NOMO-1 treated with dmso at 0.1 percent for 144 hours (cell line): ENCODE measurements around the gene KCNK6.

ENCODE experiments used
- DNase-seq: peaks from one replicate; lab custom pipeline; 2025; ENCODE audit not compliant: unreplicated experiment; lab: John Stamatoyannopoulos, UW

KCNK6 gene

GRCh38 chr19:38319421-38320258 is at the start of gene KCNK6:
TSS of gene KCNK6 (plus strand) at chr19:38319845. CDS start at chr19:38319951, 106 bp downstream.
- no peak for DNase-seq

- DNase-seq, result no peak
Measured at GRCh38 chr19:38270587-38271167, 49.0 kb upstream of the KCNK6 start.

- no peak for DNase-seq
Measured at GRCh38 chr19:38273499-38273898, 46.1 kb upstream of the KCNK6 start.

- no peak for DNase-seq
Measured at GRCh38 chr19:38274739-38275138, 44.9 kb upstream of the KCNK6 start.

- no peak for DNase-seq
Measured at GRCh38 chr19:38276942-38277517, 42.6 kb upstream of the KCNK6 start.

GRCh38 chr19:38277549-38277948 is 42.1 kb upstream of the KCNK6 start:
- no peak for DNase-seq

- DNase-seq, result no peak
Measured at GRCh38 chr19:38277969-38278680, 41.5 kb upstream of the KCNK6 start.

- DNase-seq, result no peak
Measured at GRCh38 chr19:38278751-38279150, 40.9 kb upstream of the KCNK6 start.

- DNase-seq, result no peak
Measured at GRCh38 chr19:38280030-38280921, 39.4 kb upstream of the KCNK6 start.

- DNase-seq, result no peak
Measured at GRCh38 chr19:38281811-38282566, 37.7 kb upstream of the KCNK6 start.

GRCh38 chr19:38283271-38283670 is 36.4 kb upstream of the KCNK6 start:
- DNase-seq, result no peak

- DNase-seq, result peak; percentile 22
Measured at GRCh38 chr19:38284422-38284821, 35.2 kb upstream of the KCNK6 start.

GRCh38 chr19:38285567-38285966 is 34.1 kb upstream of the KCNK6 start:
- DNase-seq, result no peak

GRCh38 chr19:38287604-38288003 is 32.0 kb upstream of the KCNK6 start:
- peak; percentile 69 for DNase-seq

GRCh38 chr19:38288123-38288855 is 31.4 kb upstream of the KCNK6 start:
- DNase-seq, result no peak

- no peak for DNase-seq
Measured at GRCh38 chr19:38289955-38290354, 29.7 kb upstream of the KCNK6 start.

GRCh38 chr19:38290631-38291147 is 29.0 kb upstream of the KCNK6 start:
- no peak for DNase-seq

- no peak for DNase-seq
Measured at GRCh38 chr19:38291855-38292254, 27.8 kb upstream of the KCNK6 start.

- DNase-seq, result no peak
Measured at GRCh38 chr19:38293281-38293680, 26.4 kb upstream of the KCNK6 start.
